H1 (cell line): ENCODE data around the gene GJE1. TPM values are rescaled to one million over a fixed set of nuclear protein-coding genes. Genes with fewer than 3 reads are reported as not detected.

Experiments used
- ASH2L ChIP-seq: fragments of 200-600, 300-600 bp; sonication (generic); IDR thresholded peaks from one replicate; pipeline ENCODE4 v1.7.1; 2017; ENCODE audit warnings: low read length
- CBX5 ChIP-seq: fragments of 300-800, 300-1000 bp; sonication (generic); IDR thresholded peaks from 2 replicates; pipeline ENCODE4 v1.7.1; 2016; ENCODE audit warnings: antibody characterized with exemption, low read length, low read depth
- E2F6 ChIP-seq: IDR thresholded peaks from 2 replicates; pipeline ENCODE4 v1.6.1; 2012; ENCODE audit warnings: inconsistent platforms
- EP300 ChIP-seq, 2 experiments: IDR thresholded peaks; 1 replicate in 1 of 2; 2 replicates in 1 of 2; pipeline ENCODE4 v1.6.1; 2011 to 2012; ENCODE audit warnings: low read depth in 2 of 2, low read length in 2 of 2, mild to moderate bottlenecking in 2 of 2, borderline replicate concordance in 1 of 2, inconsistent platforms in 1 of 2, moderate library complexity in 1 of 2
- GABPA ChIP-seq: IDR thresholded peaks from 2 replicates; pipeline ENCODE4 v1.6.1; 2011; ENCODE audit warnings: mild to moderate bottlenecking, low read length, moderate library complexity, borderline replicate concordance; ENCODE audit not compliant: insufficient read depth
- GTF2F1 ChIP-seq: IDR thresholded peaks from 2 replicates; pipeline ENCODE4 v1.6.1; 2012; ENCODE audit warnings: low read depth, low read length, improper control_type of control experiment, borderline replicate concordance
- HDAC2 ChIP-seq, 2 experiments: fragments of 300-600 bp in 1 of 2; sonication (generic) in 1 of 2; IDR thresholded peaks; 2 replicates each; pipeline ENCODE4 v1.6.1; 2011 to 2012; ENCODE audit warnings: low read depth in 2 of 2, low read length in 2 of 2, mild to moderate bottlenecking in 2 of 2, moderate library complexity in 2 of 2, borderline replicate concordance in 1 of 2, inconsistent platforms in 1 of 2
- JUN ChIP-seq: IDR thresholded peaks from 2 replicates; pipeline ENCODE4 v1.6.1; 2011; ENCODE audit warnings: low read depth, mild to moderate bottlenecking, improper control_type of control experiment, low read length
- PHF8 ChIP-seq: fragments of 200-600 bp; sonication (generic); conservative IDR thresholded peaks from 2 replicates; pipeline ENCODE4 v1.7.1; 2012; ENCODE audit warnings: low read depth, mild to moderate bottlenecking, inconsistent platforms, low read length, moderate library complexity
- SAP30 ChIP-seq: fragments of 300-600 bp; sonication (generic); IDR thresholded peaks from 2 replicates; pipeline ENCODE4 v1.7.1; 2012; ENCODE audit warnings: low read length, moderate library complexity, mild to moderate bottlenecking, inconsistent platforms; ENCODE audit not compliant: insufficient read depth, insufficient replicate concordance
- SIX5 ChIP-seq: IDR thresholded peaks from 2 replicates; pipeline ENCODE4 v1.6.1; 2011; ENCODE audit warnings: mild to moderate bottlenecking, low read depth, low read length
- SP2 ChIP-seq: IDR thresholded peaks from 2 replicates; pipeline ENCODE4 v1.6.1; 2012; ENCODE audit warnings: mild to moderate bottlenecking, low read length, inconsistent platforms
- SRF ChIP-seq: IDR thresholded peaks from 2 replicates; pipeline ENCODE4 v1.6.1; 2011; ENCODE audit warnings: mild to moderate bottlenecking, low read depth, low read length, moderate library complexity
- TAF7 ChIP-seq: optimal IDR thresholded peaks from 2 replicates; pipeline ENCODE3; 2011; ENCODE audit warnings: low read depth, mild to moderate bottlenecking, inconsistent platforms, low read length, moderate library complexity, borderline replicate concordance
- TEAD4 ChIP-seq: IDR thresholded peaks from 2 replicates; pipeline ENCODE4 v1.6.1; 2012; ENCODE audit warnings: low read depth, low read length, inconsistent platforms, mixed read lengths
- polyA plus RNA-seq, 7 experiments: library from polyadenylated mRNA; depleted of rRNA in 3 of 7; stranded (reverse) in 5 of 7; unstranded in 2 of 7; fragments of >200 nt in 5 of 7; fragments of 200-250 nt in 2 of 7; gene quantifications; 1 replicate in 5 of 7; 2 replicates in 1 of 7; 4 replicates in 1 of 7; pipeline versions ENCODE4 v1.2.1 to v1.2.3, GENCODE V29; 2011 to 2013; ENCODE audit warnings: missing spikeins in 2 of 7, mixed read lengths in 2 of 7
- total RNA-seq: library from RNA; stranded (reverse); fragmentation: NEBNext Ultra II Directional; extraction: Animal tissue kit (Norgen Biotek cat#: 25700); gene quantifications from 2 replicates; pipeline ENCODE4 v1.2.1, GENCODE V29; 2021
- TF ChIP-seq, protein P1 (sequence below): IDR thresholded peaks from 2 replicates; pipeline ENCODE4 v1.6.1; 2011; ENCODE audit warnings: low read depth, mild to moderate bottlenecking, low read length; ENCODE audit not compliant: insufficient read depth
- TF ChIP-seq, protein P2 (sequence below): IDR thresholded peaks from 2 replicates; pipeline ENCODE4 v1.6.1; 2011; ENCODE audit warnings: low read length, improper control_type of control experiment
- TF ChIP-seq, protein P3 (sequence below): IDR thresholded peaks from 2 replicates; pipeline ENCODE4 v1.6.1; 2012; ENCODE audit warnings: low read length, inconsistent platforms

GJE1 gene
- total and polyA plus RNA-seq, 2 of the 8 experiments (the other 6 are each of a cell fraction or from before 2014, with no cell fraction given), result not detected

GRCh38 chr6:142155895-142156757 lies 23.4 kb downstream of the GJE1 start (continued):
- TF ChIP-seq, protein P1, sequence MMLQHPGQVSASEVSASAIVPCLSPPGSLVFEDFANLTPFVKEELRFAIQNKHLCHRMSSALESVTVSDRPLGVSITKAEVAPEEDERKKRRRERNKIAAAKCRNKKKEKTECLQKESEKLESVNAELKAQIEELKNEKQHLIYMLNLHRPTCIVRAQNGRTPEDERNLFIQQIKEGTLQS, result no peak
- no peak for TF ChIP-seq EP300 (IDR thresholded peaks at IDR 0.05; ENCODE audit: borderline replicate concordance in 1 of 2, low read depth in 2 of 2, low read length in 2 of 2)
- TF ChIP-seq ASH2L, result no peak
- TF ChIP-seq PHF8, result no peak
- TF ChIP-seq, protein P2, sequence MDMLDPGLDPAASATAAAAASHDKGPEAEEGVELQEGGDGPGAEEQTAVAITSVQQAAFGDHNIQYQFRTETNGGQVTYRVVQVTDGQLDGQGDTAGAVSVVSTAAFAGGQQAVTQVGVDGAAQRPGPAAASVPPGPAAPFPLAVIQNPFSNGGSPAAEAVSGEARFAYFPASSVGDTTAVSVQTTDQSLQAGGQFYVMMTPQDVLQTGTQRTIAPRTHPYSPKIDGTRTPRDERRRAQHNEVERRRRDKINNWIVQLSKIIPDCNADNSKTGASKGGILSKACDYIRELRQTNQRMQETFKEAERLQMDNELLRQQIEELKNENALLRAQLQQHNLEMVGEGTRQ, result no peak
- no peak for TF ChIP-seq GABPA
- TF ChIP-seq SIX5, result no peak
- TF ChIP-seq TEAD4, result peak; percentile 37; the same call in 1 of the 2 replicates
- TF ChIP-seq E2F6, result no peak
- TF ChIP-seq SP2, result no peak
- TF ChIP-seq, protein P3, sequence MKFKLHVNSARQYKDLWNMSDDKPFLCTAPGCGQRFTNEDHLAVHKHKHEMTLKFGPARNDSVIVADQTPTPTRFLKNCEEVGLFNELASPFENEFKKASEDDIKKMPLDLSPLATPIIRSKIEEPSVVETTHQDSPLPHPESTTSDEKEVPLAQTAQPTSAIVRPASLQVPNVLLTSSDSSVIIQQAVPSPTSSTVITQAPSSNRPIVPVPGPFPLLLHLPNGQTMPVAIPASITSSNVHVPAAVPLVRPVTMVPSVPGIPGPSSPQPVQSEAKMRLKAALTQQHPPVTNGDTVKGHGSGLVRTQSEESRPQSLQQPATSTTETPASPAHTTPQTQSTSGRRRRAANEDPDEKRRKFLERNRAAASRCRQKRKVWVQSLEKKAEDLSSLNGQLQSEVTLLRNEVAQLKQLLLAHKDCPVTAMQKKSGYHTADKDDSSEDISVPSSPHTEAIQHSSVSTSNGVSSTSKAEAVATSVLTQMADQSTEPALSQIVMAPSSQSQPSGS, result no peak
- peak; percentile 82 for TF ChIP-seq SRF
- TF ChIP-seq GTF2F1, result no peak
- no peak for TF ChIP-seq TAF7
- no peak for TF ChIP-seq SAP30
- TF ChIP-seq JUN, result no peak
- no peak for TF ChIP-seq HDAC2 (IDR thresholded peaks at IDR 0.05; ENCODE audit: borderline replicate concordance in 1 of 2, low read depth in 2 of 2, low read length in 2 of 2)
- TF ChIP-seq CBX5, result no peak
